ACHN (cell line): ENCODE data around the gene RAB8B.
"Not testable (repeated sequence)": the region's sequence is repeated elsewhere in the genome, so short reads cannot be mapped to it uniquely, and the experiment has no call there.

Source experiments
- DNase-seq: peaks from one replicate; pipeline ENCODE4 v3.0.0-alpha.2; 2015
- in situ Hi-C: cut with HindIII; loops from 2 replicates; pipeline ENCODE4 v1.10.0; 2017; ENCODE audit warnings: low sequenced_read_pairs, low pct_ligation_motif_present, low pct_unique_long_range_greater_than_20kb

Gene RAB8B

GRCh38 chr15:63226966-63227401 lies 37.6 kb downstream of the RAB8B start:
- in situ Hi-C loops, result no loop called here
- DNase-seq, result no peak

- no peak for DNase-seq
- in situ Hi-C loops, result no loop called here
These were observed 38.3 kb downstream of the RAB8B start for GRCh38 chr15:63227689-63228088.

- in situ Hi-C loops, result no loop called here
- DNase-seq, result no peak
These were observed 41.8 kb downstream of the RAB8B start for GRCh38 chr15:63231206-63231605.

GRCh38 chr15:63231706-63232105 lies 42.3 kb downstream of the RAB8B start:
- no peak for DNase-seq
- in situ Hi-C loops, result no loop called here

- DNase-seq, result no peak
- in situ Hi-C loops, result no loop called here
These were observed 43.0 kb downstream of the RAB8B start for GRCh38 chr15:63232405-63232804.

GRCh38 chr15:63232943-63233342 lies 43.5 kb downstream of the RAB8B start:
- in situ Hi-C loops, result no loop called here
- DNase-seq, result no peak

- in situ Hi-C loops, result no loop called here
- no peak for DNase-seq
These were observed 44.4 kb downstream of the RAB8B start for GRCh38 chr15:63233667-63234423.

GRCh38 chr15:63234451-63234870 lies 45.1 kb downstream of the RAB8B start:
- in situ Hi-C loops, result no loop called here
- DNase-seq, result peak; percentile 26

- no peak for DNase-seq
- in situ Hi-C loops, result no loop called here
These were observed 46.9 kb downstream of the RAB8B start for GRCh38 chr15:63236272-63236671.

GRCh38 chr15:63237086-63237485 lies 47.7 kb downstream of the RAB8B start:
- DNase-seq, in situ Hi-C loops: not testable (repeated sequence)

- in situ Hi-C loops, result no loop called here
- no peak for DNase-seq
These were observed 48.8 kb downstream of the RAB8B start for GRCh38 chr15:63238171-63238570.

GRCh38 chr15:63238796-63239195 lies 49.4 kb downstream of the RAB8B start:
- in situ Hi-C loops, result no loop called here
- DNase-seq, result no peak

- in situ Hi-C loops, result no loop called here
- DNase-seq, result no peak
These were observed 50.7 kb downstream of the RAB8B start for GRCh38 chr15:63240109-63240508.

GRCh38 chr15:63241316-63241715 lies 51.9 kb downstream of the RAB8B start:
- no peak for DNase-seq
- in situ Hi-C loops, result no loop called here

GRCh38 chr15:63243101-63243500 lies 53.7 kb downstream of the RAB8B start:
- in situ Hi-C loops, result no loop called here
- no peak for DNase-seq

GRCh38 chr15:63243776-63244175 lies 54.4 kb downstream of the RAB8B start:
- in situ Hi-C loops, result no loop called here
- DNase-seq, result no peak

GRCh38 chr15:63244399-63244798 lies 55.0 kb downstream of the RAB8B start:
- in situ Hi-C loops, result no loop called here
- DNase-seq, result no peak

GRCh38 chr15:63244976-63245645 lies 55.7 kb downstream of the RAB8B start:
- in situ Hi-C loops, result no loop called here
- DNase-seq, result no peak

GRCh38 chr15:63246691-63247469 lies 57.5 kb downstream of the RAB8B start:
- no peak for DNase-seq
- in situ Hi-C loops, result no loop called here
